ENCODE measurements around the gene CXCL3.

The CXCL3 gene

GRCh38 chr4:74062953-74063352, 24.5 kb upstream of the CXCL3 start:
- Histone ChIP-seq H3K36me3 (ENCODE audit: control insufficient read depth, low read length) (no peaks in the 10 kb centered on the region), H3K79me2 (ENCODE audit: control insufficient read depth, low read length) (no peaks in the 10 kb centered on the region), H3F3A (ENCODE audit: control insufficient read depth, insufficient read depth) (no peaks in the 10 kb centered on the region), H3K4me2 (ENCODE audit: low read length) (no peak overlapping the region), H3K4me1 (ENCODE audit: control insufficient read depth, low read length) (no peaks in the 10 kb centered on the region), H3K9me2 (replicated peaks; ENCODE audit: control insufficient read depth, low read length) (no peaks in the 10 kb centered on the region), H3K9me3 (ENCODE audit: control insufficient read depth, insufficient read depth, low read length) (no peaks in the 10 kb centered on the region), H3K27me3 (ENCODE audit: control insufficient read depth, low read length) (no peaks in the 10 kb centered on the region), H3K4me3 (ENCODE audit: low read length) (no peak overlapping the region), H3K27ac (ENCODE audit: low read depth, low read length) (no peak overlapping the region), H4K20me1 (ENCODE audit: control insufficient read depth, insufficient read depth, low read depth, low read length) (no peaks in the 10 kb centered on the region)
- TF ChIP-seq EZH2phosphoT487 (IDR thresholded peaks at IDR 0.05; ENCODE audit: borderline replicate concordance, low read length) (no peak), CTCF (IDR thresholded peaks at IDR 0.05; ENCODE audit: low read depth, low read length, poor library complexity, severe bottlenecking) (no peak)

GRCh38 chr4:74061430-74061829, 22.9 kb upstream of the CXCL3 start:
- Histone ChIP-seq H3K4me2 (ENCODE audit: low read length) (no peak overlapping the region), H3K27ac (ENCODE audit: low read depth, low read length) (no peak overlapping the region), H3K4me3 (ENCODE audit: low read length) (no peak overlapping the region), H4K20me1 (ENCODE audit: control insufficient read depth, insufficient read depth, low read depth, low read length) (no peaks in the 10 kb centered on the region), H3K79me2 (ENCODE audit: control insufficient read depth, low read length) (no peaks in the 10 kb centered on the region), H3K9me2 (replicated peaks; ENCODE audit: control insufficient read depth, low read length) (no peaks in the 10 kb centered on the region), H3K27me3 (ENCODE audit: control insufficient read depth, low read length) (no peaks in the 10 kb centered on the region), H3K4me1 (ENCODE audit: control insufficient read depth, low read length) (0 out of 2 replicates have a peak, but pooled peaks cover 4% of the 10 kb centered on the region), H3K36me3 (ENCODE audit: control insufficient read depth, low read length) (no peaks in the 10 kb centered on the region), H3F3A (ENCODE audit: control insufficient read depth, insufficient read depth) (no peaks in the 10 kb centered on the region), H3K9me3 (ENCODE audit: control insufficient read depth, insufficient read depth, low read length) (no peaks in the 10 kb centered on the region)
- no peak for TF ChIP-seq EZH2phosphoT487 (IDR thresholded peaks at IDR 0.05; ENCODE audit: borderline replicate concordance, low read length)
- no peak for TF ChIP-seq CTCF (IDR thresholded peaks at IDR 0.05; ENCODE audit: low read depth, low read length, poor library complexity, severe bottlenecking)

- Histone ChIP-seq H3K4me2 (ENCODE audit: low read length) (no peak overlapping the region), H3K4me3 (ENCODE audit: low read length) (no peak overlapping the region), H3K27ac (ENCODE audit: low read depth, low read length) (no peak overlapping the region), H4K20me1 (ENCODE audit: control insufficient read depth, insufficient read depth, low read depth, low read length) (no peaks in the 10 kb centered on the region), H3K36me3 (ENCODE audit: control insufficient read depth, low read length) (no peaks in the 10 kb centered on the region), H3K4me1 (ENCODE audit: control insufficient read depth, low read length) (0 out of 2 replicates have a peak, but pooled peaks cover 4% of the 10 kb centered on the region), H3K79me2 (ENCODE audit: control insufficient read depth, low read length) (no peaks in the 10 kb centered on the region), H3K9me2 (replicated peaks; ENCODE audit: control insufficient read depth, low read length) (no peaks in the 10 kb centered on the region), H3F3A (ENCODE audit: control insufficient read depth, insufficient read depth) (no peaks in the 10 kb centered on the region), H3K27me3 (ENCODE audit: control insufficient read depth, low read length) (no peaks in the 10 kb centered on the region), H3K9me3 (ENCODE audit: control insufficient read depth, insufficient read depth, low read length) (no peaks in the 10 kb centered on the region)
- TF ChIP-seq CTCF (IDR thresholded peaks at IDR 0.05; ENCODE audit: low read depth, low read length, poor library complexity, severe bottlenecking) (no peak), EZH2phosphoT487 (IDR thresholded peaks at IDR 0.05; ENCODE audit: borderline replicate concordance, low read length) (no peak)
Observed at GRCh38 chr4:74059161-74059829, 20.8 kb upstream of the CXCL3 start.

Measured in DOHH2 (cell line).